ENCODE measurements around the gene CNIH3.
"Not testable (repeated sequence)": the region's sequence is repeated elsewhere in the genome, so short reads cannot be mapped to it uniquely, and the experiment has no call there.

The CNIH3 gene

GRCh38 chr1:224615861-224616755, at the start of gene CNIH3:
Gene CNIH3, plus strand, starts transcription at chr1:224616317. Its CDS starts 858 bp downstream, at chr1:224617175.
- DNase-seq: peak in 1 of 2 donors; percentile 33

GRCh38 chr1:224566492-224566891, 49.6 kb upstream of the CNIH3 start:
- DNase-seq: not testable (repeated sequence)

GRCh38 chr1:224569276-224569675, 46.8 kb upstream of the CNIH3 start:
- DNase-seq: no peak

- DNase-seq: not testable (repeated sequence)
Observed at GRCh38 chr1:224571975-224572374, 44.1 kb upstream of the CNIH3 start.

GRCh38 chr1:224579526-224579925, 36.6 kb upstream of the CNIH3 start:
- DNase-seq: no peak

DNA sequence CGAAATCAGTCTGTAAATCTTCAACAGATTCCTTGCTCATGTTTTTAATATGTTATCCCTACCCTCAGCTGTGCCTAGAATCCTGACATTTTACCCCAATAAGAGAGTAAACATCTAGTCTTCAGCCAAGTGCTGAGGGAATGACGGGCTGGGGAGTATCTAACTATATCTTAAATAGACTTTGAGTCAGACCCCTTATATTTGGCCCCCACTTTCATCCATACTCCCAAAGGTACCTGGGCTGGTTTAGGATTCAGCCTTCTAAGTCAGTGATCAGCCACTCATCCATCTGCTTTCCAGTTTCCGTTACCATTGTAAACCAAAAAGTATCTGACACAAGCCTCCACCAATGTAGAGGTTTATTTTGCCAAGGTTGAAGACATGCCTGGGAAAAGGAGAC, 36.1 kb upstream of the CNIH3 start:
- DNase-seq: no peak

DNA sequence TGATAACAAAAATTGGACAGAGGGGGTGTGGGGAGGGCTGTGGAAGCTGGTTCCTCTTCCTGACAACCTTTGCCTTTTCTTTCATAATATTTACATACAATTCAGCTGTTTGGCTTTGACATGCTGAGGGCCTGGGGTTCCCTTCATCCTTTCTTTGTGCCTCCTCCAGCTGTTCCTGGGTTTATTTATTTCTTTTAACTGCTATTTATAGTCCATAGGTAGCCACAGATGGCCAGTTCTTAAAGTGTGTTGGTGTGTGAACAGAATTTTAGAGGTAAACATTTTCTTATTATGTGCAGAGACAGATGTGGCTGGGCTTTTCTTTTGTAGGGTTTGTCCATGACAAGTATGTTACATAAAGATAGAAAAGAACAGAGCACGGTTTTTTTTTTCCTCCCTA, 34.1 kb upstream of the CNIH3 start:
- no peak for DNase-seq

- no peak for DNase-seq
Observed at GRCh38 chr1:224583774-224584173, 32.3 kb upstream of the CNIH3 start.

DNA sequence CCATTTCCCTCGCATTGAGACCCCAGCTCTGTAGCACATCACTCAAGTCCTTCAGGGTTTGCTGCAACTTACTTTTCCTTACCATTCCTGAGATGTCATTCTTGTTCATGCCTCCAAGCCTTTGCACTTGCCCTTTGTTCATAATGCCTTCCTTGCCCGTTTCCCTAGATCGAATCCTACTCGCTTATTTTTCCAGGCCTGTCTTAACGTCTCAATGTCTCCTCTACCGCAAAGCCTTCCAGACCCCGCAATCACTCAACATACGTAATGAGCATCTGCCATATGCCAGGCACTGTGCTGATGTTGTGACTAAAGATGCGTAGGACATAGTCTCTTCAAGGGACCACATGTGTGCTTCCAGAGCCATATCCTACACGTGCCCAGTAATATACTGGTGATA, 31.1 kb upstream of the CNIH3 start:
- no peak for DNase-seq

DNA sequence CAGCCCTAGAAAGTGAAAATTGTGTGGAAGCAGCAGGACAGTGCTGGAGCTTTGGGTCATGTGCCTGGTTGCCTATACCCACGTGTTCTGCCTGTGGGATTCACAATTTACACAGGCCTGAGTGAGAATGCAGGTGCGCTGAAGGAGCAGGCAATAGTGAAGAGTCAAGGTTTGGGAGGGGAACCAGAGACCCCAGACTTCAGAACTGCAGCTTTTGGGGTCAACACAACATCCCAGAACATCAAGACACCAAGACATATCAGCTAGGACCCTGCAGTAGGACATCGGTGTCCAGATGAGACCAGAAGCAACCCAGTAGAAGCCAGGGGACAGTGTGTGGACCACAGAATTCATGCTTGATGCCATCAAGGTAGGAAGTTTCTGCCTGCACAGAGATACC, 29.1 kb upstream of the CNIH3 start:
- DNase-seq: no peak

DNA sequence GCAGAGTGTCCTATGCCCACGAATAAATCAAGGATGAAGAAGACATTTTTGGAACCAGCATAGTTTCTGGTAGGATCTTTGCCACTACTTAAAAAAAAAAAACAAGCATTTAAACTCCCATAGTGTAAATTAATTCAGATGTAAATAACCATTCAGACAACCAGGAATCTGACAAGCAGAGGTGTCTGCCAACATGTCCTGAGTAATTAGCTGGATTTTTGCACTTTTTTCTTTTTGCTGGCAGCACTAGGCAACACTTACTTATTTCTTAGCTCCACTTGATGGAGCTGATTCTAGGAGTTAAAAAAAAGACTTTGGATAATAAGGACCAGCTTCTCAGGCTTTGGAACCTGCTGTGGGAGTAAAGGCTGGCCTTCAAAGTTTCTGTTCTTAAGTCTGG, 27.6 kb upstream of the CNIH3 start:
- no peak for DNase-seq

- no peak for DNase-seq
Observed at GRCh38 chr1:224589006-224589405, 27.1 kb upstream of the CNIH3 start.

- DNase-seq: no peak
Observed at GRCh38 chr1:224591326-224591725, 24.8 kb upstream of the CNIH3 start.

DNA sequence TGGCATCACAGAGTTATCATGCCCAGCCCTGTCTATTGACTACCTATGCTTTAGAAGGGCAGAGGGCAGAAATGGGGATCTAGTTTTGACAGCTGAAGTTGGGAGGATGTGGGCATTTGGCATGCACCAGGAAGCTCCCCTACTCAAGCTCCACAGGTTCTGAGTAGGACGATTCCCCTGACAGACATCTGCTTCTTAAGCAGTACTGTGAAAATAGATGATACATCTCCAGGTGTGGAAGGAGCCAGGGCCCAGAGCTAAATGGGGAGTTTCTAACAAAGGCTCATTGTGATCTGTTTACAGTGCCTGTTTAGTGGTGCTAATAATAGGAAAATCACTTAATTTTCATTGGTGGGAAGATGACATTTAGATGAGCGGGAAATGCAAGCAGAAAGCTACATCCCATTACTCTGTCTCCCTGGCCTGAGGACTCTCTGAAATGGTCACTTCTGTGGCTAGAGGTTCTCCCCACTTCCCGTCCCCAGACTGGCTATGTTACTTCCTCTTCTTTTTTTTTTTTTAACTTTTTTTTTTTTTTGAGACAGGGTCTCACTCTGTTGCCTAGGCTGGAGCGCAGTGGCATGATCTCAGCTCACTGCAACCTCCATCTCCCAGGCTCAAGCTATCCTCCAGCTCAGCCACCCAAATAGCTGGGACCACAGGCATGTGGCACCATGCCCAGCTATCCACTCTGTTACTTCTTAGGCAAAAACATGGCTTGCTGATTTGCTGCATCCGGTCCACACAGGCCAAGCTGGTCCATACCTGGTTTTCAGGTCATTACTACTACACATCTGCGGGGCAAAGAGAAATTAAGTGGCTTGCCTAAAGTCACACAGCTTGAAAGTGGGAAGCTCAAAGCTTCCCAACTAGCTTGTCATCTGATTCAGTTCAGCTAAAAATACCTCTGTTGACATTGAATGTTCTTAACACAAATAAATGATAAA, 23.2 kb upstream of the CNIH3 start:
- no peak for DNase-seq

GRCh38 chr1:224594360-224594759, 21.8 kb upstream of the CNIH3 start:
- DNase-seq: no peak

DNA sequence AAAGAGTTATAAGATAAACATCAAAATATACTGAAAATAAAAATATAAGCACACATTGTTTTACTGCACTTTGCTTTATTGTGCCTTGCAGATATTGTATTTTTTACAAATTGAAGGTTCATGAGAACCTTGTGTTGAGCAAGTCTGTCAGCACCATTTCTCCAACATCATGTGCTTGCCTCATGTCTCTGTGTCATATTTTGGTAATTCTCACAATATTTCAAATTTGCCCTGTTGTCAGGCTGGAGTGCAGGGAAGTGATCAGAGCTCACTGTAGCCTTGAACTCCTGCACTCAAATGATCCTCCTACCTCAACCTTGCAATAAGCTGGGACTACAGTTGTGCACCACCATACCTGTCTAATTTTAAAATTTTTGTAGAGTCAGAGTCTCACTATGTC, 21.3 kb upstream of the CNIH3 start:
- no peak for DNase-seq

DNA sequence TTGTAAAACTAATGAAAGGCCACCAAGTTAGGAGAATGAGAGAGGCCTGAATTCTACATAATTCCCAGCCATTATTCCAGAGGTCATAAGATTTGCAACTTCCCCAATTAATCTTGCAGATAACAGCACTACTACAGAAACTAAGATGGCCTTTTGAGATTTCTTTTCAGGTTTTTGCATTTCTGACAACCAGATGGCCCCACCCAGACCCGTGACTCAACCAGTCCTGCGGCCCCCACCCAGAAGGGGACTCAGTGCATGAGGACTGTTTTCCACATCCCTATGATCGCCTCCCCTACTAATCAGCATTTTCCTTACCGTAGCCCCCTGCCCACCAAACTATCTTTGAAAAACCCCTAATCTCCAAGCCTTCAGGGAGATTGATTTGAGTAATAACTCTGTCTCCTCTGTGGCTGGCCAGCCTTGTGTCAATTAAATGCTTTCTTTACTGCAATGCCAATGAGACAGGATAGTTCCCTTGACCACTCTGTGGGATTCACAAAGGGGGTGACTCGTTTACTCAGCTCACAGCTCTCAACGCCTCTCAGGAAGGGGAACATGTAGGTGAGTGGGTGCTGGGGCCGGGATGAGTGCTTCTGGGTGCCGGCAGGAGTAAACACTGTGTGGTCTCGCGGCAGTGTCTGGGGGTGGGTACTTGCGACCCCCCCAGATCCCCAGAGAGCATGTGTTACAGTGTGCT, 10.5 kb upstream of the CNIH3 start:
- no peak for DNase-seq

DNA sequence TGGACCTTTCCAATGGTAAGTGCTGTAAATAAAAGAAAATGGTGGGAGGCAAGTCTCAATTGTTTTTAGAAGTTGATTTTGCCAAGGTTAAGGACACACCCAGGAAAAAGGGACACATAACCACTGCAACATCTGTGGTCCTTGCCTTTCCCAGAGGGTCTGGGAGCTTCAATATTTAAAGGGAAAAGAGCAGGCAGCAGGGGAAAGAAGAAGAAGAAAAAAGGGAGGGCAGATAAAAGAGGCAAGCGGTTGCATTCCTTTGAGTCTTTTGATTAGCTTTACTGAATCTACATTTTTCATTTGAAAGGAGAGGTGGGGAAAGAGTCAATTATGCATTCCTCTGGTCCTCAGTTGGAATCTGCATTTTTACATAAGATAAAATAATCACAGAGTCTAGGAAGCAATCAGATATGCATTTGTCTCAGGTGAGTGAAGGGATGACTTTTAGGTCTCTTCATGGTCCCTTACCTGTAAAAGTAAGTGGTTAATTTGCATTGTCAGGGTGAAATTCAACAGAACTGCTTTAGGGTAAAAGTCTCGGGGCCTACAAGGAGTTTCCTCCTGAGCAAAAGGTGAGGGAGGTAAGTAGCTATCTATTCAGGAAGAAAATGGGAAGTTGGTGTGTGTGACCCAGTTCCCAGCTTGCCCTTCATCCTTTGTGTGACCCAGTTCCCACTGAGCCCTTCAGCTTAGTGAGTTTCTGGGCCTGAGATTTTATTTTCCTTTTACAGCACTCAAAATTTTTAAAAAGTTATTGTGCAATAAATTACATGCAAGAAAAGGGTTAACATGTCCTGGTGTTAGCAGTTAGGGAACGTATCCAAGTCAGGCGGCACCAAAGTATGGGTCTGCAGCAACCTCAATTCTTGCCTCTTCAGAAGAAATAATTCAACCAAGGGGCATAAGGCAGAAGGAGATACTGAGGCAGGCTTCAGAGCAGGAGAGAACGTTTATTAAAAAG, 8.6 kb upstream of the CNIH3 start:
- DNase-seq: no peak

GRCh38 chr1:224609333-224609732, 6.8 kb upstream of the CNIH3 start:
- no peak for DNase-seq

- DNase-seq: no peak
Observed at GRCh38 chr1:224612246-224612645, 3.9 kb upstream of the CNIH3 start.

DNA sequence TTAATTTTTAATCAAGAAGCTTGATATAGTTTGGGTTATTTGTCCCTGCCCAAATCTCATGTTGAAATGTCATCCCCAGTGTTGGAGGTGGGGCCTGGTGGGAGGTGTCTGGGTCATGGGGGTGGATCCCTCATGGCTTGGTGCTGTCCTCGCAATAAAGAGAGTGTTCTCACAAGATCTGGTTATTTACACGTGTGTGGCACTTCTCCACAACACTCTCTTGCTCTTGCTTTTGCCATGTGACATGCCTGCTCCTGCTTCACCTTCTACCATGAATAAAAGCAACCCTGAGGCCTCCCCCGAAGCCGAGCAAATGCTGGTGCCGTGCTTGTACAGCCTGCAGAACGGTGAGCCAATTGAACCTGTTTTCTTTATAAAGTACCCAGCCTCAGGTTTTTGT, 2.6 kb upstream of the CNIH3 start:
- no peak for DNase-seq

Data from CD4-positive, alpha-beta T cell treated with Interferon alpha-2 for 1 hour (primary cell).